K562 (cell line): Measurements from ENCODE around the gene TAF8. TPM values are rescaled to one million over a fixed set of nuclear protein-coding genes. Genes with fewer than 3 reads are reported as not detected.
A peak's percentile ranks its signal among the peaks of the same experiment; 100 is the strongest.

Source experiments
- ATF1 ChIP-seq, 2 experiments: fragments of 450-650 bp in 1 of 2; IDR thresholded peaks; 2 replicates each; pipeline ENCODE4 v1.6.1; 2016; ENCODE audit warnings: missing compliant biosample characterization in 1 of 2, missing genetic modification characterization in 1 of 2
- EGR1 ChIP-seq: fragments of 450-650 bp; conservative IDR thresholded peaks from 2 replicates; pipeline ENCODE4 v1.6.1; 2017; ENCODE audit warnings: mild to moderate bottlenecking
- EP400 ChIP-seq: fragments of 450-650 bp; IDR thresholded peaks from 2 replicates; pipeline ENCODE4 v1.6.1; 2017; ENCODE audit warnings: antibody characterized with exemption, mild to moderate bottlenecking, moderate library complexity
- ESRRA ChIP-seq: fragments of 450-650 bp; IDR thresholded peaks from 2 replicates; pipeline ENCODE4 v1.6.1; 2014; ENCODE audit warnings: low read depth, mild to moderate bottlenecking, moderate library complexity, borderline replicate concordance
- FOSL1 ChIP-seq: fragments of 200-800 bp; sonication (Bioruptor generic); conservative IDR thresholded peaks from 2 replicates; pipeline ENCODE4 v1.6.1; 2016; ENCODE audit warnings: missing genetic modification characterization, missing compliant biosample characterization
- FOXK2 ChIP-seq, 2 experiments: fragments of 450-650 bp; IDR thresholded peaks in 1 of 2; conservative IDR thresholded peaks in 1 of 2; 2 replicates each; pipeline ENCODE4 v1.6.1; 2016; ENCODE audit warnings: low read depth in 2 of 2, mild to moderate bottlenecking in 1 of 2
- IFI16 ChIP-seq: fragments of 250-450 bp; sonication (Bioruptor Pico); IDR thresholded peaks from 2 replicates; pipeline ENCODE4 v2.1.2; 2022; ENCODE audit warnings: mild to moderate bottlenecking, inconsistent platforms
- MBD2 ChIP-seq: sonication (generic); IDR thresholded peaks from 2 replicates; pipeline ENCODE4 v1.6.1; 2016; ENCODE audit warnings: low read depth, borderline replicate concordance
- MED1 ChIP-seq: sonication (generic); formaldehyde crosslinking; IDR thresholded peaks from 2 replicates; pipeline ENCODE4 v1.8.1; 2023; ENCODE audit warnings: missing genetic modification reagents, borderline replicate concordance
- PATZ1 ChIP-seq: fragments of 250-450 bp; sonication (Bioruptor Pico); IDR thresholded peaks from 2 replicates; pipeline ENCODE4 v1.5.0; 2020; ENCODE audit warnings: mild to moderate bottlenecking, borderline replicate concordance
- SIX5 ChIP-seq, 2 experiments: IDR thresholded peaks; 2 replicates each; pipeline ENCODE4 v1.6.1; 2011; ENCODE audit warnings: low read length in 2 of 2, borderline replicate concordance in 1 of 2, low read depth in 1 of 2, mild to moderate bottlenecking in 1 of 2, moderate library complexity in 1 of 2; ENCODE audit not compliant: insufficient read depth in 1 of 2
- TCF3 ChIP-seq: sonication (generic); formaldehyde crosslinking; IDR thresholded peaks from 2 replicates; pipeline ENCODE4 v1.4.0; 2020; ENCODE audit warnings: mild to moderate bottlenecking, missing genetic modification reagents
- TGIF2 ChIP-seq: sonication (generic); formaldehyde crosslinking; IDR thresholded peaks from 2 replicates; pipeline ENCODE4 v1.8.1; 2022; ENCODE audit warnings: mild to moderate bottlenecking, missing genetic modification reagents, moderate library complexity
- ZNF212 ChIP-seq: fragments of 450-650 bp; formaldehyde crosslinking; IDR thresholded peaks from 2 replicates; pipeline ENCODE4 v1.4.0; 2020; ENCODE audit warnings: mild to moderate bottlenecking
- ZNF384 ChIP-seq: IDR thresholded peaks from 2 replicates; pipeline ENCODE4 v1.6.1; 2012; ENCODE audit warnings: low read depth, low read length, improper control_type of control experiment
- ZNF395 ChIP-seq: fragments of 200-800 bp; sonication (Bioruptor generic); IDR thresholded peaks from 2 replicates; pipeline ENCODE4 v1.6.1; 2017; ENCODE audit warnings: missing genetic modification characterization, missing compliant biosample characterization
- ZNF431 ChIP-seq: sonication (generic); formaldehyde crosslinking; IDR thresholded peaks from 2 replicates; pipeline ENCODE4 v1.8.0; 2022; ENCODE audit warnings: mild to moderate bottlenecking, missing genetic modification reagents
- polyA plus RNA-seq, 8 experiments: library from polyadenylated mRNA; depleted of rRNA in 4 of 8; stranded (reverse) in 5 of 8; unstranded in 3 of 8; fragments of >200 nt; fragmentation: Nextera tagmentation in 2 of 8; fragmentation: Illumina TruSeq in 1 of 8; extraction: Ambion mirVana in 2 of 8; extraction: Trizol in 1 of 8; gene quantifications; 2 replicates each; pipeline versions ENCODE4 v1.2.1 to v1.2.3, GENCODE V29; 2011 to 2014; ENCODE audit warnings: inconsistent platforms in 1 of 8, missing spikeins in 1 of 8
- total RNA-seq, 7 experiments: library from RNA; depleted of rRNA in 6 of 7; stranded (reverse); fragments of >200 nt in 6 of 7; fragmentation: Illumina TruSeq in 2 of 7; extraction: Trizol in 2 of 7; gene quantifications; 2 replicates each; pipeline versions ENCODE4 v1.2.1 to v1.2.3, GENCODE V29; 2011 to 2021; ENCODE audit warnings: low replicate concordance in 1 of 7
- TF ChIP-seq, protein P1 (sequence below): fragments of 450-650 bp; formaldehyde crosslinking; IDR thresholded peaks from 2 replicates; pipeline ENCODE4 v1.4.0; 2020; ENCODE audit warnings: mild to moderate bottlenecking, moderate library complexity
- TF ChIP-seq, protein P2 (sequence below): sonication (generic); formaldehyde crosslinking; IDR thresholded peaks from 2 replicates; pipeline ENCODE4 v1.4.0; 2020; ENCODE audit warnings: mild to moderate bottlenecking, missing genetic modification reagents

Gene TAF8
- total and polyA plus RNA-seq, 9 of the 15 experiments (the other 6 are each of a cell fraction or from before 2014, with no cell fraction given) = 29.4 to 84.0 (median 52.6) TPM

GRCh38 chr6:42100029-42100901 lies 49.9 kb downstream of the TAF8 start (continued):
- TF ChIP-seq ZNF384 (no peak), IFI16 (no peak), EP400 (peak; percentile 36; the same call in 1 of the 2 replicates), ZNF395 (CRISPR knock-in tag) (peak; percentile 91), ATF1 (CRISPR knock-in tag; IDR thresholded peaks at IDR 0.05) (no peak), ATF1 (tag; IDR thresholded peaks at IDR 0.05) (no peak), ZNF431 (CRISPR knock-in tag) (no peak), ESRRA (peak; percentile 98), FOXK2 (conservative IDR thresholded peaks at IDR 0.05 in 1 of 2, IDR thresholded peaks at IDR 0.05 in 1 of 2; ENCODE audit: low read depth in 2 of 2) (peak; percentile 55 to 79), MED1 (no peak), EGR1 (peak; percentile 92), ZNF212 (CRISPR knock-in tag) (no peak), TCF3 (CRISPR knock-in tag) (no peak; the same call in 1 of the 2 replicates), PATZ1 (CRISPR knock-in tag) (no peak), SIX5 (IDR thresholded peaks at IDR 0.05; ENCODE audit: borderline replicate concordance in 1 of 2, insufficient read depth in 1 of 2, low read depth in 1 of 2, low read length in 2 of 2) (no peak), FOSL1 (tag) (peak; percentile 88), TGIF2 (CRISPR knock-in tag) (no peak), MBD2 (no peak)
- TF ChIP-seq, protein P1, sequence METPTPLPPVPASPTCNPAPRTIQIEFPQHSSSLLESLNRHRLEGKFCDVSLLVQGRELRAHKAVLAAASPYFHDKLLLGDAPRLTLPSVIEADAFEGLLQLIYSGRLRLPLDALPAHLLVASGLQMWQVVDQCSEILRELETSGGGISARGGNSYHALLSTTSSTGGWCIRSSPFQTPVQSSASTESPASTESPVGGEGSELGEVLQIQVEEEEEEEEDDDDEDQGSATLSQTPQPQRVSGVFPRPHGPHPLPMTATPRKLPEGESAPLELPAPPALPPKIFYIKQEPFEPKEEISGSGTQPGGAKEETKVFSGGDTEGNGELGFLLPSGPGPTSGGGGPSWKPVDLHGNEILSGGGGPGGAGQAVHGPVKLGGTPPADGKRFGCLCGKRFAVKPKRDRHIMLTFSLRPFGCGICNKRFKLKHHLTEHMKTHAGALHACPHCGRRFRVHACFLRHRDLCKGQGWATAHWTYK (CRISPR knock-in tag) = 0 out of 2 replicates have a peak, but pooled peaks have one; percentile 29
- TF ChIP-seq, protein P2, sequence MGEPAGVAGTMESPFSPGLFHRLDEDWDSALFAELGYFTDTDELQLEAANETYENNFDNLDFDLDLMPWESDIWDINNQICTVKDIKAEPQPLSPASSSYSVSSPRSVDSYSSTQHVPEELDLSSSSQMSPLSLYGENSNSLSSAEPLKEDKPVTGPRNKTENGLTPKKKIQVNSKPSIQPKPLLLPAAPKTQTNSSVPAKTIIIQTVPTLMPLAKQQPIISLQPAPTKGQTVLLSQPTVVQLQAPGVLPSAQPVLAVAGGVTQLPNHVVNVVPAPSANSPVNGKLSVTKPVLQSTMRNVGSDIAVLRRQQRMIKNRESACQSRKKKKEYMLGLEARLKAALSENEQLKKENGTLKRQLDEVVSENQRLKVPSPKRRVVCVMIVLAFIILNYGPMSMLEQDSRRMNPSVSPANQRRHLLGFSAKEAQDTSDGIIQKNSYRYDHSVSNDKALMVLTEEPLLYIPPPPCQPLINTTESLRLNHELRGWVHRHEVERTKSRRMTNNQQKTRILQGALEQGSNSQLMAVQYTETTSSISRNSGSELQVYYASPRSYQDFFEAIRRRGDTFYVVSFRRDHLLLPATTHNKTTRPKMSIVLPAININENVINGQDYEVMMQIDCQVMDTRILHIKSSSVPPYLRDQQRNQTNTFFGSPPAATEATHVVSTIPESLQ (CRISPR knock-in tag) = 0 out of 2 replicates have a peak, but pooled peaks have one; percentile 62
